Globus pallidus (tissue), 1 donor: ENCODE measurements around the gene CASZ1.

Source experiments
- DNase-seq: peaks from one replicate; pipeline ENCODE4 v3.0.0-alpha.2; 2015; ENCODE audit warnings: low spot score

The CASZ1 gene

DNA sequence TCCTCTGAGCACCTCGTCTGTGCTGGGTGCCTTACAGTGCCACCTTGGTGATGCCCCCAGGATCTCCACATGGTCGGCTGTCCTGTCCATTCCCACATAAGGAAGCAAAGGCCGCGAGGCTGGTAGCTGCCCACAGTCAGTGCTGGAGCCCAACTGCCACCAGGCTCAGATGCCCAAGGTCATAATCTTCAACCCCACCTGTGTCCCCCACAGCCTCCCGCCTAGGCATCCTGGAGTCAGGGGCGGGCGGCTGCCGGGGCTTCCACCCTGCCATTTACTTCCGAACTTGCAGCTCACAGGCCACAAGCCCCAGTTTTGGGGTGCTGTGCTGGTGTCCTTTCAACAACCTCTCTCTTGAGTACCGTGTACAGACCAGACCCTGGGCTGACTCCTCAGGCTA is 126.3 kb downstream of the CASZ1 start:
- no peak for DNase-seq

DNA sequence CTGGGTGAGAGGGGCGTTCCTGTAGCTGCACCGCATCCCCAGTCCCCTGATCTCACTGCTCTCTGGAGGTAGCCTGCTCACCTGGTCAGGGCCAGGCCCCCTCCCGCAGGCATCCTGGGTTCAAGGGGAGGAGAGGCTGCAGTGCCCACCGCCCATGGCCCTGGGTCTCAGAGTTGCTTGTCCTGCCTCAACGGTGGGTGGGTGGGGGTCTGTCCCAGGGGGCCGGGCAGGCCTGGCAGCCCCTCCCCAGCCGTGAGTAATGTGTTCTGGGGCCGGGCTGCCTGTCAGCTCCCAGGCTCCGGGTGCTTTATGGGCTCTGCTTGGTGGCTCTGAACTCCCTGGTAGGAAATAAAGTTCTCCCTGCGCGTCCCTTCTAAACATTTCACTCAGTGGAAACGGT is 126.9 kb downstream of the CASZ1 start:
- DNase-seq, result no peak

DNA sequence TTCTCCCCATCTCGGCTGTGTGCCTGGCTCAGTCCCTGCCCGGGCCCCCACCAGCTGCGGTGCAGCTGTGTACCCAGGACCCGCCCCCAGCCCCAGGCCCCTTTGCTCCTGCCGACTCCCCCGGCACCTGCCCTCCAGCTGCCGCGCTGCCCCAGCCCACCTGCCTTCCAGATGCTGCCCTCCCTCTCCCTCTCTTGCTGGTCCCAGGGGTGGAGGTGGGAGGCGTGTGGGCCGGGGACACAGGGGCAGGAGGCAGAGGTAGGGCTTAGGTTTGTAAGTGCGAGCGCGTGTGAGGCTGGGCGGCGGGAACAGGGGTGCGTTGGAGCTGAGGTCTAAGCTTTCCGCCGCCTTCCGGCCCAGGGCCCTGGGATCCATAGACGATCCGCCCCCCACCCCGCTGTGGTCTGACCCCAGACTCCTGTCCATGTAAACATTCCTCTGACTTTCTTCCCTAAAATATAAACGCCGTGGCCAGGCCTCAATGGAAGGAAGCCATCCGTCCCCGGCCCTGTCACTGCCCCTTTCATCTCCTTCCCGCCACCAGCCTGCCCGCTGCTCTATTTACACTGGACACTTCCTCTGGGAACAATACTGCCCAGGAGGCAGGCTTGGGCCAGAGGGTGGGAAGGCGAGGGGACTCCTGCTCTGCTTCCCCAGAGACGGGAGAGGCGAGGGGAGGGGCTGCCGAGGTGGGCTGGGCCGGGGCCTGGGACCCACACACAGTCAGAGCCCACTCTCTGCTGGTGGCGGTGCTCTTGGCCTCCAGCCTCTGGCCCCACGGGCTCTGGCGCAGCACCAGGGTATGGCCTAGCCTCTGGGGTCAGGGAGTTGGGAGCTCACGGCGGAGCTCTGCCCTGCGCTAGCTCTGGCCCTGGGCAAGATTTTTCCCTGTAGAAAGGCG is 128.3 kb downstream of the CASZ1 start:
- no peak for DNase-seq

DNA sequence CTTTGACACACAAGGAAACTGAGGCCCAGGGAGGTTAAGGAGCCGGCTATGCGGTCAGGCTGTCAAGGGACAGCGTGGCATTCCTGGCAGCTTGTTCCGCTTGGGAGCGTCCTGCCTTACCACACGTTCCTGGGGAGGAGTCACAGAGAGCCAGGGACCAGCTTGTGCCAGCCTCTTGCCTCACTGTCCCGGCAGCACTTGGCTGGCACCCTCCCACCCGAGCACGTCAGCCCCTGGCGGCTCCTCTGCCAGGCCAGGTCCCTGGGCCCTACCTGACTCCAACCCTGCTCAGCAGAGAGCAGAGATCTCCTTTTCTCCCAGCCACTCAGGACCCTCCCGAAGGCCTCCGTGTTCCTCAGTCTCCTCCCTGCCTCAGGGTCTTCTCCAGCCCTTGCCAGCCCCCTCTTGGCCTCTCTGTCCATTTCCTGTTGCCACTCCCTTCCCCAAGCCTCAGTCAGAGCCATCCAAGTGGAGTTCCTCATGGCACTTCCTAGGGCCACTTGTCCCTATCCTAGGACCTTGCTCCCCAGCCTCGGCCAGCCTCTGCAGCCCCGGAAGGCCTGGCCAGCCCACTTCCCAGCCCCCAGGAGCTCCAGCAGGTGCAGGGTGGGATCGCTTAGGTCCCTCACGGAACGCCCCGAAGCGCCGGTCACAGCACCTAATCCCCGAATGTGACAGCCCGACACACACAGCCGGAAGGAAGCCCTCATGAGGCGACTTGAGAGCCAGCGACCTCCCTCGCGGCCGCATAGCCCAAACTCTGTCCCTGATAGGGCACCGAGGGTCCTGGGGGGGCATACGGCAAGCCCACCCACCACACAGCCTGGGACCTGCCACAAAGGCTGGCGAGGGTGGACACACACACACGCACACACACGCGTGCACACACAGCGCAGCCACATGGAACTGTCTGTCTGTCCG is 130.3 kb downstream of the CASZ1 start:
- DNase-seq, result peak; percentile 16

DNA sequence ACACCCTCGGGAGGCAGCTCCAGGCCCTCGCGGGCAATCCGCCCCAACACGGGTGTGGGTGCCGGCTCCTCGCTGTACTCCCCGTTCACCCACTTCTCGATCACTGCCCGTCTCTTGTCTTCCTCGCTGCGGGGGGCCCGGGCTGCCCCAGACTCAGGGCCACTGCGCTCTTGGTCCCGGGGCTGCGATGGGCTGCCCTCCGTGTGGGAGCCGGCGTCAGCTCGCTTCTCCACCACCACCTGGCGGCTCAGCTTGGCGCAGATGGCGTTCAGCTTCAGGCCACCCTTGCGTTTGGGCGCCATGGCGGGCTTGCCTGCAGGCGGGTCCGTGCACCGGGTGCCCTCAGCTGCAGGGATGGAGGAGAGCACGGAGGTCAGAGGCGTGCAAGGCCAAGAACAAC is 131.2 kb downstream of the CASZ1 start:
- DNase-seq, result no peak

DNA sequence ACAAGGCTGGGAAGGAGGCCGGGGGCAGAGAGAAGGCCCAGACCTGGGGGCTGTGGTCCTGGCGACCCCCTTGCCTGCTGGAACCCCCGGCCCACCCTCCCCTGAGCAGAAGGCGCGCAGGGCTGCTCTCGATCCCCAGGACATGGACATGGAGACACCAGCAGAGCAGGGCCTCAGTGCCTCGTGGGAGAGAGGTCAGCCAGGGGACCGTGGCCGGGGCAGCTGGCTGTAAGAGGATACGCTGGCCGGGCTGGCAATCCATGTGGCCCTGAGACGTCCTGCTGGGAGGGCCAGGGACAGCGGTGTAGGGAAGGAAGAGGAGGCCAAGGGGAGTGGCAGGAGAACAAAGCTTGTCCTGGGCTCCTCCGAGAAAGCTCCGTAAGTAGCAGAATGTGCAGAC is 132.2 kb downstream of the CASZ1 start:
- peak; percentile 11 for DNase-seq

DNA sequence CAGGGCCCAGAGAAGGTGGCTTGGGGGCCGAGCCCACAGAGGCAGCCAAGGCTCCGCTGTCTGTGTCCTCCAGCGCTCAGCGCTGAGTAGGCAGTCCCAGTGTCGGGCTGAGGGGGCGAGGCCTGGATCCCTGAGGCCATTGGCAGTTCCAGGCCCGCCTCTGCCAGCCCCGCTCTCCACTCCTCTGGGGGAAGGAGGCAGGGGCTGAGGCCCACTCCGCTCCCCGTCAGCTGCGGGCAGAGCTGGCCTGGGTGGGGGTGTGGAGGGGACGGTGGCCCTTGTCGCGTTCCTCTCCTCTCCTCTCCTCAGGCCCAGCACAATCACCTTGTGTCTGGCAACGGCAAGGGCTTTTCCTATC is 132.8 kb downstream of the CASZ1 start:
- peak; percentile 47 for DNase-seq

DNA sequence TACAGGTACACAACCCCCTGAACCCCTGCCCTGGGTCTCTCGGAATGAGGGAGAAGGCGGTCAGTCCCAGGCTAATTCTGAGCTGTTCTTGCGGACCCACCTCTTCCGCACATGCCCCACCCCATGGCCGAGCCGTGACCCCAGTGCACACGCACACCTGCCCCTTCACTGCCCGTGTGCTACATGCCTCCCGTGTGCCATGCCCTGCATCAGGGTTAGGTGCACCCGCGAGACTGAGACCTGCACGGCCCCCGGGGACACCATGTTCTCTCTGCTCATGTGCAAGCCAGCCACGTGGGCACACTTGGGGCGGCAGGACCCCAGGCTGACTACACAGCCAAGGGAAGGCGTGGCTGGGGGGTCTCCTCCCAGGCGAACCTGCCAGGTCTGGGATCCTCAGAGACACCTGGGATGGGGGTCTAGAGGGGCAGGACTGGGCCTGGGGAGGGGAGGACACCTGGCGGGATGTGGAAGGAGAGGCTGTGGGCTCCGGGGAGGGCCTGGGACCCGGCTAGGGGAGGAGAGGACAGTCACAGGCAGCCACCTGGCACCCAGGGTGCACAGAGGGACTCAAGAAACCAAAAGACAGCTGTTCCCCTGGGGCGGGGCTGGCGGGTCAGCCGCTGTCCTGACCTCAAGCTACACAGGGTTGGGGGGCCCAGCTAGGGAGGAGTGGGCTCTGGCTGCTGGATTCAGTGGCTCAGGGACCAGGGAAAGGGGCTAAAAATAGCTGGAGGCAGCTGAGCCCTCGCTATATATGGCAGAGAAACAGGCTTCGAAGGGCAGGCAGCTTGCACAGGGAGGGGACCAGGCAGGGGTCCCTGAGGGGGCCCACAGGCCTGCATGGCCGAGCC is 133.4 kb downstream of the CASZ1 start:
- DNase-seq, result no peak

DNA sequence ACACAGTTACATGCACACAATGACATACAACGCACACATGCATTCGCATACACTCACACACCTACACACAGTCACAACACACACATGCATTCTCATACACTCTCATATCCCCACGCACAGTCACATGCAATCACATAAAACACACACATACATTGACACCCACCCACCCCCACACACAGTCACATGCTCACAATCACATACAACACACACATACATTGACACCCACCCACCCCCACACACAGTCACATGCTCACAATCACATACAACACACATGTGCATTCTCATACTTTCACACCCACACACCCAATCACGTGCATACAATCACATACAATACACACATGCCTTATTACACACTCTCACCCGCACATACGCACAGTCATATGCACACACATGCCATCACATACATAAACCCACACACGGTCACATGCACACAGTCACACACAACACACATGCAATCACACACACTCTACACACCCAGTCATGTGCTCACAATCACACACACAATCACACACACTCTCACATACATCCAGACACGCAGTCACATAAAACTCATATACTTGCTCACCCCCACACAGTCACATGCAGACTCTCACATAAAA is 134.3 kb downstream of the CASZ1 start:
- DNase-seq, result no peak

DNA sequence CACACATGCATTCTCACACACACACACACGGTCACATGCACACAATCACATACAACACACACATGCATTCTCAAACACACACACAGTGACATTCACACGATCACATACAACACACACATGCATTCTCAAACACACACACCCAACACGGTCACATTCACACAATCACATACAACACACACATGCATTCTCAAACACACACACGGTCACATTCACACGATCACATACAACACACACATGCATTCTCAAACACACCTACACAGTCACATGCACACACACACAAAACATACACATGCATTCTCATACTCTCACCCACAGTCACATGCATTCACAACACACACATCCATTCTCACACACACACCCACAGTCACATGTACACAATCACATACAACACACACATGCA is 135.0 kb downstream of the CASZ1 start:
- no peak for DNase-seq

DNA sequence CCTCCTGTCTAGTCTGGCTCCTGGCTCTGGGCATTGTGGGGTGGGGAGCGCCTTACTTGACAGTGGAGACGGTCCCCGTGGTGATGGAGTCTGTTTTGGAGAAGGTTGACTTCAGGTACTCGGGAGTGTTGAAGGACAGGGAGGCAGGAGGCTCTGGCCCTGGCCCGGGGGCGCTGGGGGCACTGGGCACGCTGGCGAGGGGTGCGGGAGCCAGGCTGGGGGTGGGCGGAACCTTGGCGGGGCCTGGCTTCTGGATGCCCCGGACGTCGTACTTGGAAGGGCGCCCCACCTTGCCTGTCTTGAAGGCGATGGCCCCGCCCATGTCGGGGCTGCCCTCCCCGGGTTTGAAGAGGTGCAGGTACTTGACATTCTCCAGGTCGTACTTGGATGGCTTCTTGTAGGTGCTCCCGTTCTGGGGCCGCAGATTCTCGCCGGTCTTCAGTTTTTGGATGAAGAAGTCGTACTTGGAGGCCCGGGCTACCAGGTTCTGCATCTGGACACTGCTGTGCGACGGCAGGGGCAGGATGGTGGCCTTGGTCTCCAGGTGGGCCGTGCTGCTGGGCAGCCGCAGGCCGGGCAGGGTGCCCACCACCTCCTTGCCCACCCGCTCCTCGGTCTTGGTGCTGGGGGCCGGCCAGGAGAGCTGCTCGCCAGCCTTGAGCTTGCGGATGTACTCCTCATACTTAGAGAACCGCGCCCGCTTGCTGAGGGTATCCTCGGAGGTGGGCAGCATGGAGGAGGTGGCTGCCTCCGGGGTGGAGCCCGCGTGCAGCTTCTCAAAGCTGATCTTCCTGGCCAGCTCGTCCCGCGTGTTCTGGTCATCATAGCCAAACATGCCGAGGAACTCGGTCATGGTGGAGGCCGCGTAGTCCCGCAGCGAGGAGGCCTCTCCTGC is 136.6 kb downstream of the CASZ1 start:
- no peak for DNase-seq

DNA sequence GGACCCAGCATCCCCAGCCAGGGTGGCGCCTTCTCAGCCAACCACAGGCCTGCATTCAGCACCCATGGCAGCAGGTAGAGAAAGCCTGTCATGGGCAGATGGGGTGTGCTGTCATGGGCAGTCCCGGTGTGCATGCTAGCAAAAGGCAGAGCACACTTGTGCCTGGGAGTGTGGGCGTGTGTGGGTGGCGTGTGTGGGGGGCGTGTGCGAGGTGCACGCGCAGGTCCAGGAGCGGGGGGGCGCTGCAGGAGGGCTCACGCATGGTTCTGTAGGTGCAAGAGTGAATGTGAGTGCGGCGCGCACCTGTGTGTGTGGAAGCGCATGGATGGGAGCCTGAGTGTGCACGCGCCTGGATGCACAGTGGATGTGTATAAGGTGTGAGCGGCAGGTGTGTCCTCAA is 137.2 kb downstream of the CASZ1 start:
- DNase-seq, result no peak

DNA sequence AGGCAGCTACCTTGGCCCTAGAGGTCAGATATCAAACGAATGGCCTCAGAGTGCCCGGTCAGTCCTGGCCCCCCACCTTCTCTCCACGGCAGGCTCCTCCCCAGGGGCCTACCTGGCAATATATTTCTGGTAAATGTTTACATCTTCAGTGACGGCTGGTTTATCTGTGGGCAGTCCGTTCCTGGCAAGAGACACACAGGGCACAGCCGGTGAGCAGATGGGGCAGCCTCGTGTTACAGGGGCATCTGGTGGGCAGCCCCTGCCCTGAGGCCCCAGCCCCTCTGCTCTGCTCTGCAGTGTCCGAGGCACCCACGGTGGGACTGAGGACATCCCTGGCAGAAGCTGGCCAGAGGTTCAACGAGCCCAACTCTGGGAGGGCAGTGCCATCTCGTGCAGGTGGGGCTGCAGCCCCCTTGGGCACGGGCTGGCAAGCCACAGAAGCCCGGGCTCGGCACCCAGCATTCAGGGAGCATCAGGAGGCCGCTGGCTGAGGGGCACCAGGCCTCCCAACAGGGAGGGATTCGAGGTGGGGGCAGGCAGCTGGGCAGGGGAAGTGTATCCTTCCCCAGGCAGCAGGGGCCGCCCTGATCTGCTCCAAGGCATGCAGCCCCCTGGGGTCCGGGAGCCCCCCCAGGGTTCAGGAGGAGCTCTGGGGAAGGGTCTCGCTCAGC is 137.9 kb downstream of the CASZ1 start:
- DNase-seq, result no peak

DNA sequence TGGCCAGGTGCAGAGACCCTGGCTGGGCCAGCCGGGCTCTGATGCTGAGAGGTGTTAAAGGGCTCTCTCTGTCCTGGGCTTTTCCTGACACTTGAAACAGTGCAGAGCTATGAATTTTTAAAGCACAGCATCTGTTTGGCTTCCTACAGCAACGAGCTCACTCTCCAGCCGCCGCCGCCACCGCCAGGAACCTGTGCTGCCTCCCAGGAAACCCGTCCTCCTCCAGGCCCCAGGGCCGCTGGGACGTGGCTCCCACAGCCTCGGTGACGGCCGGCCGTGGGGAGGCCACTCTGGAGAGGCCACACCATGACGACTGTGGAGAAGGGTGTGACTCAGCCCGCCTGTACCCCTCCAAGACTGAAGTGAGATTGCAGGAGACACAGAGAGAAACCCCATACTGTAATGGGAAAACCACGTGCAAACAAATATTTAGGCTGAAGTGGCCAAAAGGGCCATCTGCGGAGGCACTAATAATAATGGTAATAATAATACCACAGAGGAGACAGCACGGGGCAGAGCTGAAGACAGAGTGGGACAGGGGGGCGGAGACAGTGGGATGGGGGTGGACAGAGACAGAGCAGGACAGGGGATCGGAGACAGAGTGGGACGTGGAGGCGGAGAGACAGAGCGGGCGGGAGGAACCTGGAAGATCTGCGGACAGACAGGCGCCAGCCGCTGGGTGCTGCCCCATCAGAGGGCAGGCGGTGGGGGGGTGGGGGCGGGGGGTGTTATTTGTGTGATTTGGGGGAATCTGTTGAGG is 139.2 kb downstream of the CASZ1 start:
- DNase-seq, result no peak

DNA sequence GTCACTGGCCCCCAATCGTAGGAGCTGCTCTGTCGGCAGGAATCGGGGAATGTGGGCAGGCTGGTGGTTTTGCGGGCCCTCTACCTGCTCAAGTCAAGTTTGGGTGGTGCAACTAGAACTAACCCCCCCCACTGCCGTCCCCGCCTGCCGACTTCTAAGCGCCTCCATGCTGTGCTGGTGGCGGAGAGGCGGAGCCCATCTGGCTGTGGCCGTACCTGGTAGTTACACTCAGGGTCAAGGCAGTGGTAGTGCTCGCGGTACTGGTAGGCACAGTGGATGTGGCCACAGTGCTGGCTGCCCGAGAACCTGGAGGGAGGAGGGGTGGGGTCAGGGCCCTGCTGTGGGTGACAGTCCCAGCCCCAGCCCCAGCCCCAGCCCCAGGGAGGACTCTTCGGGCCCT is 140.0 kb downstream of the CASZ1 start:
- DNase-seq, result no peak

DNA sequence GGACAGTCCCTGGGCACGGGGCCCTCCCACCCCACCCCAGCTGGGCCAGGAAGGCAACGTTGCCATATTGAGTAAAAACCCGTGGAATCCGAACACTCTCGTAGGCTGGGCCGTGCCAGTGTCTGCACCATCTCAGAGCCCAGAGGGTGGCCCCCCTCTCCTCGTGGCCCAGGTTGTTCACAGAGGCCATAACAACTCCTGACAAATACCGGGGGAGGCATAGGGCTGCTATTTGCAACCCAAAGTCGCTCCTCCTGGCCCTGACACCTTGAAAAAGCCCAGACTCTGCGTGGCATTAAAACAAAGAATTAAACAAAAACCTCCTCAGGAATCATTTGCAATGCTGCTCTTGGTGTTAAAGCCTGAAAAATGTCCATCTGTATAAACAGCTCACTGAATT is 141.4 kb downstream of the CASZ1 start:
- DNase-seq, result no peak

DNA sequence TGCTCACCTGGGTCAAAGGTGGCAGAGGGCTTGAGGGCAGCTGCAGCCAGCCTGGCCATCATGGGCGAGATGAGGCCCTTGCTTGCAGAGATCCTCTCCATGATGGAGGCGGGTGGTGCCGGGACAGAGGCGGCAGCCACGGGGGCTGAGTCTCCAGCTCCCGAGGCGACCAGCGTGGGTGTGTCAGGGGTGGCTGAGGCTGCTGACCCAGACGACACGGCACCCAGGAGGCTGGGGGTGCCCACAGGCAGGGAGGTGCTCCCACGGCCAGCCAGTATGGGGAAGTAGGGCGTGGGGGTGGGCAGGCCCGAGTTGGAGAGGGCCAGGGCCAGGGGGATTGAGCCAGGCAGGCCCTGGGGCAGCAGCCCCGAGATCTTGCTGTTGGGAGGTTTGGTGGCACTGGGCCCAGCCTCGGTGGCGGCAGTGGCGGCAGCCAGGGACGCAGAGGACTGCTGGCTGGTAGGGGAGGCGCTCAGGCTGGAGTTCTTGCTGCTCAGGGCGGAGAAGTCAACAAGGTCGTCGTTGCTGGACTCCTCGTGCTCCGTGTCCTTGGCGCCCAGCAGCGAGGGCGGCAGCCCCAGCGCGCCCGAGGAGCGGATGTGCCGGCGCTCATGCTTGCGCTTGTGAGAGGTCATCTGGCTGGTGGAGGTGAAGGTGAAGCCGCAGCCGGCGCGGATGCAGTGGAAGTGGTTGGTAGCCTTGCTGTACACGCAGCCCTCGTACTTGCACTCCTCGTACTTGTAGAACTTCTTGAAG is 142.9 kb downstream of the CASZ1 start:
- no peak for DNase-seq

DNA sequence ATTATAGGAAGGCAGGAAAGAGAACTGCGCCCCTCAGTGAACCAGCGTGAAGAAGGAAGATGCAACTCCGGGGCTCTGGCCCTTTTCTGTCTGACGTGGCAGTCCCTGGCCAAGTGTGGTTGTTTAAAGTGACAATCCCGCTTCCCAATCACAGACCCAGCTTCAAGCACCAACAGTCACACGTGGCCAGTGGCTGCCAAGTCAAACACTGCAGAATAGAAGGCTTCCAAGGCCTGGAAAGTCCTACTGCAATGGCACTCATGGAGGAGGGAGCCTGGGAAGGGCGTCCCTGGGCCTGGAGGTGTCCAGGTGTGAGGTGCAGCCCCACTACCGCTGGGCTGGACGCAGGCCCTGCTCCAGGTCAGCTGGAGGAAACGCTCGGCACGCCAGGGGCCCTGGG is 143.8 kb downstream of the CASZ1 start:
- no peak for DNase-seq

DNA sequence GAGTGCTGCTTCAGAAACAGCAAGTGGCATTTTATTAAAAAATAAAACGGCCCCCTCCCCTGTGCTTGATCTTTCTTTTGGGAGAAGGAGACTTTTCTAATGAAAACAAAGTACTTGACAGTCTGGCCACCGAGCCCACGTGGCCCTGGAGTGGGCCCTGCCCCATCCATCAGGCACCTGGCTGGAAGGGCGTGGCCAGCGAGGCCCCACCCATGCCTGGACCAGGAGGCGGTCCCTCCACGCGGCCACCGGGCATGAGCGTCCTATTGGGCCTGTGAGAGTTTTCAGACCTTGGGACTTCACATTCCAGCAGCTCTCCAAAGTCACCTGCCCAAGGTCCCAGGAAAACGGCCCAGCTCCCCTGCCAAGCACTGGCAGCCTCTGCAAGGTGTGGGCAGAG is 144.7 kb downstream of the CASZ1 start:
- no peak for DNase-seq
